HG03378 (cell line): Measurements from ENCODE around the gene MCRIP2.
"Not testable (repeated sequence)": the region's sequence is repeated elsewhere in the genome, so short reads cannot be mapped to it uniquely, and the experiment has no call there.

ENCODE experiments used
- ATAC-seq: cut with Tn5 transposase; IDR thresholded peaks from one replicate; pipeline ENCODE4 v1.9.1; 2021; ENCODE audit warnings: mild to moderate bottlenecking, moderate library complexity; ENCODE audit not compliant: unreplicated experiment

Gene MCRIP2

DNA sequence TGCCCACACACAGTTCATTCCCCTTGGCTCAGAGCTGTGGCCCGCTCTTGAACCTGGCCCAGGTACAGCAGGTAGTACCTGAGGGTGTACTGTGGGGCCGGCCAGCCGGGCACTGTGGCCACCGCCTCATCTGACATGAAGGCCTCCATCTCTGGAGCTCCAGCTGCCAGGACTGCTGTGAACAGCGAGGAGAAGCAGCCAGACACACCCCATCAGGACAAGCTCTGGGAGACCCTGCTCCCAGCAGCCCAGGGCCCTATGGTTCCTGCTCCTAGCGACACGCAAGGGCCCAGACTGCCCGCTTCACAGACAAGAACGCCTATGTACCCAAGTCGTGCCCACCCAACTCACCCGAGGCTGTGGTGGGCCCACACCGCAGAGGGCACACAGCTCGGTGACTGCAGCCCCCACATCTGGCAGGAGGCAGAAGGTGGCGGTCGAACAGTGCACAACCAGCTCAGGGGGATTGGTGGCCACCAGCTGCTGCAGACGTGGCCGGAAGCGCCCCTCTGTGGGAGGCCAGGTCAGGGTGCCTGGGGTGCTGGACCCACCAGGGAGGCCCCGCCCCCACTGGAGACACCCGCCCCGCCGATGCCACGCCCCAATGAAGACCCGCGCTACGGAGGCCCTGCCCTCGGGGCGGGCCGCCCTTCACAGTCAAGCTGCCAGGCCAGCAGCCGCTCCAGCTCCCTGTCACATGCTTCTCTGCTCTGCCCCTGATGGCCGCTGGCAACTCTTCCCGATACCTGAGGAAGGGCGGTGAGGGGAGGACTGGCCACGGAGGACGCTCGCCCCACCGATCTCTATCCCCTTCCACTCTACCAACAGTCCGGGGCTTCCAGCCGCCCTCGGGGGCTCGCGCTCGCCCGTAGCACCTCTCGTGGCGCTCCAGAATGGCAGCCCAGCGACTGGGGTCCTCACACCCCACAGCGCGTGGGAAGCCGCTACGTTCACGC is 37.5 kb downstream of the MCRIP2 start:
- ATAC-seq = no peak

DNA sequence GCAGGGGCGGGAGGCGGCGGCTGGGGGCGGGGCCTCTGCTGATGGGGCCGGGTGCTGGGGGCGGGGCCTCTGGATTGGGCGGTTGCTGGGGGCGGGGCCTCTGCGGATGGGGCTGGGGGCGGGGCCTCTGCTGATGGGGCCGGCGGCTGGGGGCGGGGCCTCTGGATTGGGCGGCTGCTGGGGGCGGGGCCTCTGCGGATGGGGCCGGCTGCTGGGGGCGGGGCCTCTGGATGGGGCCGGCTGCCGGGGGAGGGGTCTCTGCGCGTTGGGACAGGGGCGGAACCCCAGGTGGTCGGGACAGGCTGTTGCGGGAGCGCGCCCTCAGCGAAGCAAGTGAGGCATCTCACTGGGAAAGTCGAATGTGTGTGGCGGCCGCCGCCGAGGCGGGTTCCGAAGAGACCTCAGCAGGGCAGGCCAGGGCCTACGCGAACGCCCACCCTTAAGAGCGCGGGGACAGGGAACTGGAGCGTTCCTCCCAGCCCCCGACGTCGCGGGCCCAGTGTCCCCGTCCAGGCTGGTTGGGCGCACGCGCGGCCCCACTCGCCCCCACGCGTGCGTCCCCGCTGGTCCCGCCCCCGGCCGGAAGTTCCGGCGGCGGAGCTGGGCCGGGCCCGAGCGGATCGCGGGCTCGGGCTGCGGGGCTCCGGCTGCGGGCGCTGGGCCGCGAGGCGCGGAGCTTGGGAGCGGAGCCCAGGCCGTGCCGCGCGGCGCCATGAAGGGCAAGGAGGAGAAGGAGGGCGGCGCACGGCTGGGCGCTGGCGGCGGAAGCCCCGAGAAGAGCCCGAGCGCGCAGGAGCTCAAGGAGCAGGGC is 38.4 kb downstream of the MCRIP2 start, which contains the start of gene STUB1:
TSS of gene STUB1 (plus strand) at position 597 of the 811 bp plus-strand sequence. CDS start at position 713, 116 bp downstream.
- no peak for ATAC-seq

DNA sequence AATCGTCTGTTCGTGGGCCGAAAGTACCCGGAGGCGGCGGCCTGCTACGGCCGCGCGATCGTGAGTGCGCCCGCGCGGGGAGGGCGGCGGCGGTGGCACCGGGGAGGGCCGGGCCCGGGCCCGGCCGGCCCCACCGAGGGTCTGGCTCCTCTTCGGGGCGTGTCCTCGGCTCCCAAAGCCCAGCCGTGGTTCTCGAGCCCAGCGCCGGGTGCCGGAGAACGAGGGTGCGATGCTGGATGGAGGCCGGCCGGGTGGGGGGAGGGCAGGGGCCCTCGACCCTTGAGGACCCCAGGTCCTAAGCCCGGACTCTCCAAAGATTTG is 39.0 kb downstream of the MCRIP2 start:
- ATAC-seq = no peak

GRCh38 chr16:680967-681745 is 39.5 kb downstream of the MCRIP2 start:
- ATAC-seq = no peak

DNA sequence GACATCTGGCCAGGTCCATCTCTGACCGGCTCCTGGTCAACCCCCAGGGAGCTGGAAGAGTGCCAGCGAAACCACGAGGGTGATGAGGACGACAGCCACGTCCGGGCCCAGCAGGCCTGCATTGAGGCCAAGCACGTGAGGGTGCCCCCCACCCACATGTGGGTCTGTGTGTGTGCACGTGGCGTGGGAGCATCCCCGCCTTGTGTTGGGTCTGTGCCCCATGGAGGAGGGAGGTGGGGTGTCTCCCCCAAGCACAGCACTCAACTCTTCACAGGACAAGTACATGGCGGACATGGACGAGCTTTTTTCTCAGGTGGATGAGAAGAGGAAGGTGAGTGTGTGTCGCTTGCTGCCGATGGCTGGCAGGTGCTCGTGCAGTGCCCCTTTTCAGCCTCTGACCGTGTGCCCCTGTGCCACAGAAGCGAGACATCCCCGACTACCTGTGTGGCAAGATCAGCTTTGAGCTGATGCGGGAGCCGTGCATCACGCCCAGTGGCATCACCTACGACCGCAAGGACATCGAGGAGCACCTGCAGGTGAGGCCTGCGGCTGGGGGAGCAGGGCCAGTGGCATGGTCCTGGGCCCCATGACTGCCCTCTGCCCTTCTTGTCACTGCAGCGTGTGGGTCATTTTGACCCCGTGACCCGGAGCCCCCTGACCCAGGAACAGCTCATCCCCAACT is 40.3 kb downstream of the MCRIP2 start:
- no peak for ATAC-seq

- ATAC-seq = no peak
These were observed 41.1 kb downstream of the MCRIP2 start for GRCh38 chr16:682493-683395.

DNA sequence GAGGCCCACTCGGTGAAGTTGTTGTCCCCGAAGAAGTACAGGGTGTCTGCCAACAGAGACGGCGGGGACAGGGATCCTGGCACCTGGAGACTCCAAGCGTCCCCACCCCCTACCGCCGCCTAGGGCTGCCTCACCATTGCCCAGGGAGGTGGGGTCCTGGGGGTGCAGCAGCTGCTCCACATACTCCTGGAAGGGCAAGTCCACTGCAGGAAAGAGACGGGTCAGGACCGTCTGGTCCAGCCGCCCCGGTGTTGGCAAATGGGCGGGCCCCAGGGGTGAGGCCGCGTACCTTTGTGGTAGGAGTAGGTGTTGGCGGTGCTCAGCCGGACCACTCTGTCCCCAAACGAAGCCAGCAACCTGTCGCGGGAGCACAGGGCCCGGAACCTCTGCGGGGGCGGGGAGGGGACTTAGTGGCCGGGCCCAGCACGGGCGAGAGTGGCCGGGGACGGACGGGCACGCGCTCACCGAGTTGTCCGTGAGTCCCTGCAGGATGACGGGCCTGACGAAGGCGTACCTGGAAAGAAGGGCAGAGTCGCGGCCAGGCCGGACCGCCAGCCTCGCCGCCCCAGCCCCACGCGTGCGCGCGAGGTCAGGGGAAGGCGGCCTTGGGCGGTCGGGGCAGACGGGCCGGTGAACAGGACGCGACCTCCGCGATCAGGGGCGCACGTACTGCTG is 41.9 kb downstream of the MCRIP2 start:
- no peak for ATAC-seq

GRCh38 chr16:684071-684794 is 42.6 kb downstream of the MCRIP2 start, which contains the start of gene JMJD8:
JMJD8 (minus strand) TSS chr16:684334; CDS start chr16:684319, 15 bp downstream.
- peak; percentile 66 for ATAC-seq

GRCh38 chr16:684961-685696 is 43.5 kb downstream of the MCRIP2 start:
- no peak for ATAC-seq

GRCh38 chr16:685967-686366 is 44.3 kb downstream of the MCRIP2 start:
- ATAC-seq = no peak

DNA sequence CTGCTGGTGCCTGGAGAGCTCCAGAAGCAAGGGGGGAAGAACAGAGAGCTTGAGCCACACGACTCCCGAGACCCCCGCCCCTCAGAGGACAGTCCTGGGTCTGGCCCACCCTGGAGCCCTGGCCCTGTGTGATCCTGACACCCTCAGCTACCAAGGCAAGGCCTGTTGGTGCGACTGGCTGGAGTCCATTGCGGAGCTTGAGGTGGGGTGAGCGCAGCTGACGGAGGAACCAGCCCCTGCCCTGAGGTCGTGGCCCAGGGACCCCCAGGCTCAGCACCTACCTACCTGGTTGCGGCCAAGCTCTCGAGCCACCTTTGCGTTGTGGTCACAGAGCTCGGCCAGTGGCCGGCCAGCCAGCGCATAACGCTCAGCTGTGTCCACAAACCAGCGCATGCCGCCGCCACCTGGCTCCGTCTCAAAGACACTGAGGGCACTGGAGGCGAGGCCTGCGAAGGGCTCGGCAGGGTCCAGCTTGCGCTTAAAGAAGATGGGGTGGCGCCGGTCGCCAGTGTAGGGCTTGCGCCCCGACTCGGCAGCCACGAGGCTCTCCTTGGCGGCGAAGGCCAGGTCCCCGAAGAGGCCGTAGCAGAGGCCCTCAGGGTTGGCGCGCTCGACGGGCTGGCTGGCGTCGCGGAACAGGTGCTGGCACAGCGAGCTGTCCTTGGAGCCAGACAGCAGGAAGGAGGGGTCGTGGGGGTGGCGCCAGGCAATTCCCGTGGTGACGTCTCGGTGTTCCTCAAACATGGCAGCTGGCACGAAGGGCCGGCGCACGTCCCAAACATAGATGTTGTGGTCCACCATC is 45.0 kb downstream of the MCRIP2 start:
- ATAC-seq = no peak

DNA sequence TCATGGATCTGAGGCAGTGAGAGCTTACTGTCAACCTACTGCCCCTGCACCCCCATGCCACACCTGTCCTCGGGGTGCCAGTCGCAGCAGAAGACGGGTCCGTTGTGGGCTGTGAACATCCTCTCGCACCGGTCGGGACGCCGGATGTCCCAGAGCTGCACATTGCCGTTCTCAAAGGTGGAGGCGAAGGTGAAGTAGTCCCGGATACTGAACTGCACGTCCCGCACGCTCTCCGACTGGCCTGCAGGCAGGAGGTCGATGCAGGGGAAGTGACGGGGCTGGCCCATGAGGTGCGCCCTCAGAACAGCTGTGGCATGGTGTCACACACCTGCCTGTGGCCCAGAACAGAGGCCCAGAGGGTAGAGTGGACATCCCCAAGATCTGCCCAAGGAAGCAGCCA is 45.9 kb downstream of the MCRIP2 start:
- ATAC-seq = no peak

DNA sequence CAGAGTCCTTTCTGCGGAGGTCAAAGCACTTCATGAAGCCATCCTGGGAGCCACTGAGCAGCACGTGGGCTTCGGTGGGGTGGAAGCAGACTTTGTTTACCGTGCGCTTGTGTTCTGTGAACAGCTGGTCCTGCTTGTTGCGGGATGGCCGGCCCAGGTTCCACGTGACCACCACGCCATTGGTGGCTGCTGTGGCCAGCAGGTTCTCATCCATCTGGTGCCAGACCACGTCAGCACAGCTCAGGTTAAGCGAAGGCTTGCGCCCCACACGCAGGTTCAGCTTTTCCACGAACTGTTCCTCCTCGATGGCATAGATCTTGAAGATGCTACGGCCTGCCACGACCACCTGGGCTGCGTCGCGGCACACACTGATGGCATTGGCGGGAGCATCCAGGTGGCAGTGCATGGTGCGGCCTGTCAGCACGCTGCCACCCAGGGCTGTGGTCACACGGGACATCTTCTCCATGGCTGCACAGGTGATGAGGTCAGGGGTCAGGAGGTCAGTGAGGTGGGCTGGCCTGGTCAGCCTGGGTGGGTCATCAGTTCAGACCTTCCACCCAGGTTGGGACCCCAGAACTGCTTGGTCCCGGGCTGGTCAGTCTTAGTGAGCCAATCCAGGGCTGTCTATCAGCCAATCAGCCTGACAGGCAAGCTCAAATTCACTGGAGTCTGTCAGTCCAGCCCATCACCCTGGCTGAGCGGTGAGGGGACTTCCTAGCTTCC is 47.7 kb downstream of the MCRIP2 start:
- no peak for ATAC-seq

- not testable (repeated sequence) for ATAC-seq
These were observed 49.6 kb downstream of the MCRIP2 start for GRCh38 chr16:691242-691641.

- ATAC-seq = no peak
These were observed 50.9 kb downstream of the MCRIP2 start for GRCh38 chr16:692356-693108.
